GM20000 (cell line): ENCODE results near the gene GRIK4.

ENCODE experiments used
- DNase-seq: peaks from one replicate; pipeline ENCODE4 v3.0.0; 2012; ENCODE audit warnings: low spot score
- CTCF ChIP-seq: IDR thresholded peaks from 2 replicates; pipeline ENCODE4 v1.5.1; 2012; ENCODE audit warnings: mild to moderate bottlenecking, control low read depth; ENCODE audit errors: extremely low read depth, missing control alignments

GRIK4 gene

GRCh38 chr11:120695426-120695825 lies 183.9 kb downstream of the GRIK4 start:
- no peak for DNase-seq
- TF ChIP-seq CTCF: no peak

- TF ChIP-seq CTCF: no peak
- no peak for DNase-seq
These were observed 184.4 kb downstream of the GRIK4 start for GRCh38 chr11:120695939-120696338.

GRCh38 chr11:120696597-120697218 lies 185.2 kb downstream of the GRIK4 start:
- DNase-seq: no peak
- TF ChIP-seq CTCF: peak; percentile 7

- TF ChIP-seq CTCF: no peak
- no peak for DNase-seq
These were observed 187.4 kb downstream of the GRIK4 start for GRCh38 chr11:120698918-120699317.

GRCh38 chr11:120702656-120703055 lies 191.1 kb downstream of the GRIK4 start:
- peak; percentile 32 for DNase-seq
- no peak for TF ChIP-seq CTCF

- no peak for TF ChIP-seq CTCF
- peak; percentile 46 for DNase-seq
These were observed 192.0 kb downstream of the GRIK4 start for GRCh38 chr11:120703358-120704152.

GRCh38 chr11:120704256-120704750 lies 192.8 kb downstream of the GRIK4 start:
- no peak for DNase-seq
- no peak for TF ChIP-seq CTCF
